ENCODE data around the gene LRIG1.

The LRIG1 gene

GRCh38 chr3:66370179-66370578 lies 130.6 kb downstream of the LRIG1 start:
- ChIA-PET POLR2A (no interaction called here), CTCF (interaction anchor here (1.0 to 1.2 kb wide), 3 partner anchors 9 to 92 kb away, joined by 3 read pairs; no protein-coding TSS in a partner anchor)
- DNase-seq (ENCODE audit: low read depth, low spot score): no peak
- TF ChIP-seq, protein P1, sequence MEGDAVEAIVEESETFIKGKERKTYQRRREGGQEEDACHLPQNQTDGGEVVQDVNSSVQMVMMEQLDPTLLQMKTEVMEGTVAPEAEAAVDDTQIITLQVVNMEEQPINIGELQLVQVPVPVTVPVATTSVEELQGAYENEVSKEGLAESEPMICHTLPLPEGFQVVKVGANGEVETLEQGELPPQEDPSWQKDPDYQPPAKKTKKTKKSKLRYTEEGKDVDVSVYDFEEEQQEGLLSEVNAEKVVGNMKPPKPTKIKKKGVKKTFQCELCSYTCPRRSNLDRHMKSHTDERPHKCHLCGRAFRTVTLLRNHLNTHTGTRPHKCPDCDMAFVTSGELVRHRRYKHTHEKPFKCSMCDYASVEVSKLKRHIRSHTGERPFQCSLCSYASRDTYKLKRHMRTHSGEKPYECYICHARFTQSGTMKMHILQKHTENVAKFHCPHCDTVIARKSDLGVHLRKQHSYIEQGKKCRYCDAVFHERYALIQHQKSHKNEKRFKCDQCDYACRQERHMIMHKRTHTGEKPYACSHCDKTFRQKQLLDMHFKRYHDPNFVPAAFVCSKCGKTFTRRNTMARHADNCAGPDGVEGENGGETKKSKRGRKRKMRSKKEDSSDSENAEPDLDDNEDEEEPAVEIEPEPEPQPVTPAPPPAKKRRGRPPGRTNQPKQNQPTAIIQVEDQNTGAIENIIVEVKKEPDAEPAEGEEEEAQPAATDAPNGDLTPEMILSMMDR (IDR thresholded peaks at IDR 0.05; ENCODE audit: insufficient read depth, low read length, missing control alignments): no peak
- H3K4me3 ChIP-seq (ENCODE audit: low read depth, low read length): no peak overlapping the region

- POLR2A ChIA-PET: no interaction called here
- TF ChIP-seq, protein P1 (IDR thresholded peaks at IDR 0.05; ENCODE audit: insufficient read depth, low read length, missing control alignments): no peak
- DNase-seq (ENCODE audit: low read depth, low spot score): no peak
- CTCF ChIA-PET: interaction anchor here (3.2 kb wide), 1 partner anchor 10 kb away, joined by 19 read pairs; no protein-coding TSS in a partner anchor
- H3K4me3 ChIP-seq (ENCODE audit: low read depth, low read length): no peak overlapping the region
These were observed 132.8 kb downstream of the LRIG1 start for GRCh38 chr3:66367979-66368378.

- POLR2A ChIA-PET: no interaction called here
These were observed 134.1 kb downstream of the LRIG1 start for GRCh38 chr3:66366747-66367146.

GRCh38 chr3:66365080-66365479 lies 135.7 kb downstream of the LRIG1 start:
- DNase-seq (ENCODE audit: low read depth, low spot score): no peak
- ChIA-PET POLR2A (no interaction called here), CTCF (interaction anchor here (1.0 to 1.8 kb wide), 2 partner anchors 13 to 43 kb away, joined by 3 to 8 read pairs; no protein-coding TSS in a partner anchor)
- TF ChIP-seq, protein P1 (IDR thresholded peaks at IDR 0.05; ENCODE audit: insufficient read depth, low read length, missing control alignments): no peak
- no peak overlapping the region for H3K4me3 ChIP-seq (ENCODE audit: low read depth, low read length)

More at GRCh38 chr3:66366747-66367146, 134.1 kb downstream of the LRIG1 start:
- no peak overlapping the region for H3K4me3 ChIP-seq (ENCODE audit: low read depth, low read length)
- TF ChIP-seq, protein P1 (IDR thresholded peaks at IDR 0.05; ENCODE audit: insufficient read depth, low read length, missing control alignments): no peak
- DNase-seq (ENCODE audit: low read depth, low spot score): no peak
- CTCF ChIA-PET: interaction anchor here (0.9 to 3.2 kb wide), 3 partner anchors 11 to 90 kb away, joined by 4 to 19 read pairs (median 4); no protein-coding TSS in a partner anchor

- ChIA-PET CTCF (interaction anchor here (1.8 kb wide), 1 partner anchor 15 kb away, joined by 8 read pairs; no protein-coding TSS in a partner anchor), POLR2A (interaction anchor here (0.7 kb wide), 1 partner anchor 31 kb away, joined by 3 read pairs; no protein-coding TSS in a partner anchor)
- H3K4me3 ChIP-seq (ENCODE audit: low read depth, low read length): no peak overlapping the region
- TF ChIP-seq, protein P1 (IDR thresholded peaks at IDR 0.05; ENCODE audit: insufficient read depth, low read length, missing control alignments): no peak
- DNase-seq (ENCODE audit: low read depth, low spot score): no peak
These were observed 137.7 kb downstream of the LRIG1 start for GRCh38 chr3:66363148-66363547.

DNA sequence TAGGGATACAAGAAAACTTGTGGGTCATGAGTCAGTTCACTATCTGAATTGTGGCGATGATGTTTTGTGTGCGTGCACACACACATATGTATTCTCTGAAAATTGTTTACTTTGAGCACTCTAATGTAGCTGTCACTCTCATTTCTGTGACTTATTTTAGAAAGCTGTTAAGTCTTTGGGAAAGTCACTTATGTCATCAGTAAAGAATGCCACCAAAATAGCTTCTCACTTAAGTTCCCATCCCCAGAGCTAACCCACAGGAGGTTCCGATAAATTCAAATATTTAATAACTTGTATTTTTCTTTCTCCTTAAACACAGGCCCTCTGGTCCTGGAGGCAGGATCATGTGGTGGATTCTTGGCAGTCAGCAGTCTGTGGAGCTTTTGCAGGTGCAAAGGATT lies 138.3 kb downstream of the LRIG1 start:
- peak; percentile 60 for DNase-seq (ENCODE audit: low read depth, low spot score)
- POLR2A ChIA-PET: interaction anchor here (0.7 kb wide), 1 partner anchor 32 kb away, joined by 3 read pairs; no protein-coding TSS in a partner anchor
- TF ChIP-seq, protein P1 (IDR thresholded peaks at IDR 0.05; ENCODE audit: insufficient read depth, low read length, missing control alignments): no peak
- CTCF ChIA-PET: interaction anchor here (0.8 to 1.5 kb wide), 2 partner anchors 15 to 86 kb away, joined by 3 to 4 read pairs; no protein-coding TSS in a partner anchor
- no peak overlapping the region for H3K4me3 ChIP-seq (ENCODE audit: low read depth, low read length)

Data from AG04449 (cell line).